Subcutaneous preadipocyte (primary cell): ENCODE data around the gene TMEM203. TPM values are rescaled to one million over a fixed set of nuclear protein-coding genes. Genes with fewer than 3 reads are reported as not detected.

Experiments used
- small RNA-seq: library from RNA; depleted of rRNA; stranded (forward); fragments of <200 nt; gene quantifications from one replicate; pipeline ENCODE3, GENCODE V24; 2012
- total RNA-seq: library from RNA; depleted of rRNA; stranded (reverse); fragments of >200 nt; gene quantifications from 2 replicates; pipeline ENCODE4 v1.2.3, GENCODE V29; 2012

The TMEM203 gene
- total RNA-seq, 1 donor = 32.0 TPM

Small RNAs within 50 kb of the gene (small RNA-seq; reads per million reads assigned to genes)
- gene MIR3621 = 0.08 reads per million

Other genes with a start within 250 kb of the TMEM203 start
- gene PTGDS, start 228.1 kb downstream of the TMEM203 start, total RNA-seq = 0.59 and 4.8 TPM in 2 replicates
- under 0.01 and 0.37 TPM in 2 replicates for gene LCNL1, start 222.7 kb downstream of the TMEM203 start, total RNA-seq
- gene PAXX, start 213.2 kb downstream of the TMEM203 start, total RNA-seq = 13.9 and 14.3 TPM in 2 replicates
- 0.20 and 0.73 TPM in 2 replicates for gene CLIC3, start 209.1 kb downstream of the TMEM203 start, total RNA-seq
- 15.4 and 19.5 TPM in 2 replicates for gene ABCA2, start 177.4 kb downstream of the TMEM203 start, total RNA-seq
- not detected in 2 replicates for gene FUT7, start 173.6 kb downstream of the TMEM203 start, total RNA-seq
- 18.8 and 24.3 TPM in 2 replicates for gene NPDC1, start 159.5 kb downstream of the TMEM203 start, total RNA-seq
- gene ENTPD2, start 151.6 kb downstream of the TMEM203 start, total RNA-seq = not detected in 2 replicates
- 6.6 and 8.2 TPM in 2 replicates for gene SAPCD2, start 135.1 kb downstream of the TMEM203 start, total RNA-seq
- gene UAP1L1, start 128.1 kb downstream of the TMEM203 start, total RNA-seq = 12.1 and 18.8 TPM in 2 replicates
- 45.5 and 52.2 TPM in 2 replicates for gene MAN1B1, start 118.7 kb downstream of the TMEM203 start, total RNA-seq
- gene DPP7, start 90.9 kb downstream of the TMEM203 start, total RNA-seq = 77.2 and 112 TPM in 2 replicates
- gene GRIN1, start 66.5 kb downstream of the TMEM203 start, total RNA-seq = not detected in 2 replicates
- not detected in 2 replicates for gene LRRC26, start 35.6 kb downstream of the TMEM203 start, total RNA-seq
- gene TMEM210, start 33.6 kb downstream of the TMEM203 start, total RNA-seq = 0.20 TPM in 1 of 2 replicates, not detected in the other
- 23.5 and 28.7 TPM in 2 replicates for gene ANAPC2, start 17.1 kb downstream of the TMEM203 start, total RNA-seq
- 56.1 and 64.7 TPM in 2 replicates for gene SSNA1, start 17.0 kb downstream of the TMEM203 start, total RNA-seq
- 6.2 and 11.9 TPM in 2 replicates for gene TPRN, start 4.9 kb downstream of the TMEM203 start, total RNA-seq
- 6.2 and 8.4 TPM in 2 replicates for gene NDOR1, start 52 bp upstream of the TMEM203 start, total RNA-seq
- not detected in 2 replicates for gene RNF208, start 16.6 kb upstream of the TMEM203 start, total RNA-seq
- gene CYSRT1, start 19.5 kb upstream of the TMEM203 start, total RNA-seq = 0.37 and 0.39 TPM in 2 replicates
- not detected in 2 replicates for gene RNF224, start 21.9 kb upstream of the TMEM203 start, total RNA-seq
- not detected in 2 replicates for gene SLC34A3, start 25.3 kb upstream of the TMEM203 start, total RNA-seq
- 230 and 358 TPM in 2 replicates for gene TUBB4B, start 35.6 kb upstream of the TMEM203 start, total RNA-seq
- gene STPG3, start 45.6 kb upstream of the TMEM203 start, total RNA-seq = not detected in 2 replicates
- gene NELFB, start 49.7 kb upstream of the TMEM203 start, total RNA-seq = 50.7 and 70.4 TPM in 2 replicates
- gene TOR4A, start 72.1 kb upstream of the TMEM203 start, total RNA-seq = 4.0 and 16.0 TPM in 2 replicates
- gene NRARP, start 96.6 kb upstream of the TMEM203 start, total RNA-seq = 0.20 TPM in 1 of 2 replicates, not detected in the other
- gene EXD3, start 217.5 kb upstream of the TMEM203 start, total RNA-seq = 4.0 and 4.3 TPM in 2 replicates
- gene NOXA1, start 217.7 kb upstream of the TMEM203 start, total RNA-seq = 0.20 and 0.37 TPM in 2 replicates
- not detected in 2 replicates for gene ENTPD8, start 235.7 kb upstream of the TMEM203 start, total RNA-seq